ENCODE data around the gene ITGA8.

Gene ITGA8

GRCh38 chr10:15714847-15715246 lies 4.9 kb downstream of the ITGA8 start:
- H2AFZ ChIP-seq (ENCODE audit: low read depth, low read length): no peak overlapping the region

GRCh38 chr10:15712883-15713282 lies 6.8 kb downstream of the ITGA8 start:
- Histone ChIP-seq H3K27ac (ENCODE audit: low read length) (no peak overlapping the region), H3K27me3 (ENCODE audit: low read depth, low read length) (no peaks in the 10 kb centered on the region), H3K79me2 (ENCODE audit: low read length) (no peaks in the 10 kb centered on the region), H3K4me1 (ENCODE audit: low read length) (no peaks in the 10 kb centered on the region), H2AFZ (ENCODE audit: low read depth, low read length) (no peak overlapping the region), H3K9ac (ENCODE audit: low read length) (no peak overlapping the region), H4K20me1 (ENCODE audit: insufficient read depth, low read length) (no peaks in the 10 kb centered on the region), H3K4me2 (ENCODE audit: low read length) (no peak overlapping the region), H3K4me3 (ENCODE audit: low read length) (no peak overlapping the region), H3K9me3 (ENCODE audit: insufficient read depth, low read length) (no peaks in the 10 kb centered on the region), H3K36me3 (replicated peaks; ENCODE audit: low read depth, low read length) (no peaks in the 10 kb centered on the region)
- TF ChIP-seq EZH2phosphoT487 (IDR thresholded peaks at IDR 0.05; ENCODE audit: low read depth) (no peak), CTCF (IDR thresholded peaks at IDR 0.05; ENCODE audit: low read depth, low read length) (no peak)

More at GRCh38 chr10:15714847-15715246, 4.9 kb downstream of the ITGA8 start:
- H3K27ac ChIP-seq (ENCODE audit: low read length): no peak overlapping the region
- H3K9ac ChIP-seq (ENCODE audit: low read length): no peak overlapping the region
- H3K4me1 ChIP-seq (ENCODE audit: low read length): no peaks in the 10 kb centered on the region
- no peak overlapping the region for H3K4me3 ChIP-seq (ENCODE audit: low read length)
- H3K36me3 ChIP-seq (replicated peaks; ENCODE audit: low read depth, low read length): no peaks in the 10 kb centered on the region
- no peak overlapping the region for H3K4me2 ChIP-seq (ENCODE audit: low read length)
- no peaks in the 10 kb centered on the region for H3K79me2 ChIP-seq (ENCODE audit: low read length)
- no peaks in the 10 kb centered on the region for H3K9me3 ChIP-seq (ENCODE audit: insufficient read depth, low read length)
- no peaks in the 10 kb centered on the region for H3K27me3 ChIP-seq (ENCODE audit: low read depth, low read length)
- no peaks in the 10 kb centered on the region for H4K20me1 ChIP-seq (ENCODE audit: insufficient read depth, low read length)
- TF ChIP-seq EZH2phosphoT487 (IDR thresholded peaks at IDR 0.05; ENCODE audit: low read depth) (no peak), CTCF (IDR thresholded peaks at IDR 0.05; ENCODE audit: low read depth, low read length) (no peak)

- no peaks in the 10 kb centered on the region for H3K27me3 ChIP-seq (ENCODE audit: low read depth, low read length)
- no peaks in the 10 kb centered on the region for H3K79me2 ChIP-seq (ENCODE audit: low read length)
- TF ChIP-seq CTCF (IDR thresholded peaks at IDR 0.05; ENCODE audit: low read depth, low read length) (no peak), EZH2phosphoT487 (IDR thresholded peaks at IDR 0.05; ENCODE audit: low read depth) (no peak)
- no peak overlapping the region for H3K9ac ChIP-seq (ENCODE audit: low read length)
- H3K36me3 ChIP-seq (replicated peaks; ENCODE audit: low read depth, low read length): no peaks in the 10 kb centered on the region
- H3K4me3 ChIP-seq (ENCODE audit: low read length): no peak overlapping the region
- H3K4me1 ChIP-seq (ENCODE audit: low read length): no peaks in the 10 kb centered on the region
- H3K9me3 ChIP-seq (ENCODE audit: insufficient read depth, low read length): no peaks in the 10 kb centered on the region
- no peak overlapping the region for H3K4me2 ChIP-seq (ENCODE audit: low read length)
- H2AFZ ChIP-seq (ENCODE audit: low read depth, low read length): no peak overlapping the region
- H4K20me1 ChIP-seq (ENCODE audit: insufficient read depth, low read length): no peaks in the 10 kb centered on the region
- H3K27ac ChIP-seq (ENCODE audit: low read length): no peak overlapping the region
Measured at GRCh38 chr10:15710455-15710854, 9.3 kb downstream of the ITGA8 start.

GRCh38 chr10:15705298-15705697 lies 14.4 kb downstream of the ITGA8 start:
- Histone ChIP-seq H3K27me3 (ENCODE audit: low read depth, low read length) (no peaks in the 10 kb centered on the region), H4K20me1 (ENCODE audit: insufficient read depth, low read length) (no peaks in the 10 kb centered on the region), H3K9me3 (ENCODE audit: insufficient read depth, low read length) (no peaks in the 10 kb centered on the region), H3K27ac (ENCODE audit: low read length) (no peak overlapping the region), H3K9ac (ENCODE audit: low read length) (no peak overlapping the region), H3K4me1 (ENCODE audit: low read length) (no peaks in the 10 kb centered on the region), H3K36me3 (replicated peaks; ENCODE audit: low read depth, low read length) (no peaks in the 10 kb centered on the region), H3K79me2 (ENCODE audit: low read length) (no peaks in the 10 kb centered on the region), H3K4me2 (ENCODE audit: low read length) (no peak overlapping the region), H2AFZ (ENCODE audit: low read depth, low read length) (no peak overlapping the region), H3K4me3 (ENCODE audit: low read length) (no peak overlapping the region)
- no peak for TF ChIP-seq CTCF (IDR thresholded peaks at IDR 0.05; ENCODE audit: low read depth, low read length)
- TF ChIP-seq EZH2phosphoT487 (IDR thresholded peaks at IDR 0.05; ENCODE audit: low read depth): no peak
